MCF 10A (cell line): ENCODE results near the gene ELOB. TPM values are rescaled to one million over a fixed set of nuclear protein-coding genes. Genes with fewer than 3 reads are reported as not detected.

Experiments
- BruUV-seq: library from RNA; stranded (reverse); fragments of 400-500 nt; replicated peaks from 2 replicates; lab custom pipeline; 2021; lab: Mats Ljungman, UMichigan
- CTCF ChIA-PET: fragments of 300-600 bp; sonication (Branson Sonifier 250); formaldehyde crosslinking; extraction: SDS; loops from one replicate; lab custom pipeline; 2021; ENCODE audit warnings: antibody characterized with exemption, inconsistent platforms; lab: Yijun Ruan, JAX
- POLR2A ChIA-PET: fragments of 300-600, 350-650 bp; sonication (Branson Sonifier 250); formaldehyde crosslinking; extraction: SDS; loops from one replicate; lab custom pipeline; 2020; ENCODE audit warnings: antibody characterized with exemption, inconsistent platforms; lab: Yijun Ruan, JAX
- DNase-seq: peaks from one replicate; pipeline ENCODE4 v3.0.0-alpha.2; 2018; ENCODE audit not compliant: unreplicated experiment
- H3K27ac Mint-ChIP-seq: one replicate; pipeline ENCODE4 v1.8.0; 2022; ENCODE audit warnings: mild to moderate bottlenecking, low read depth, mixed read lengths; ENCODE audit not compliant: unreplicated experiment
- H3K27me3 Mint-ChIP-seq: one replicate; pipeline ENCODE4 v1.8.0; 2022; ENCODE audit warnings: mixed read lengths; ENCODE audit not compliant: insufficient read depth, unreplicated experiment
- H3K36me3 Mint-ChIP-seq: one replicate; pipeline ENCODE4 v1.8.0; 2022; ENCODE audit warnings: mild to moderate bottlenecking, moderate library complexity, mixed read lengths; ENCODE audit not compliant: insufficient read depth, unreplicated experiment
- H3K4me1 Mint-ChIP-seq: one replicate; pipeline ENCODE4 v1.8.0; 2022; ENCODE audit warnings: mixed read lengths; ENCODE audit not compliant: insufficient read depth, unreplicated experiment
- H3K4me3 Mint-ChIP-seq: one replicate; pipeline ENCODE4 v1.8.0; 2022; ENCODE audit warnings: mild to moderate bottlenecking, moderate library complexity, mixed read lengths; ENCODE audit not compliant: unreplicated experiment
- H3K9me3 Mint-ChIP-seq: one replicate; pipeline ENCODE4 v1.8.0; 2022; ENCODE audit warnings: mixed read lengths; ENCODE audit not compliant: unreplicated experiment
- intact Hi-C: fragments of 100-400 bp; cut with micrococcal nuclease; formaldehyde crosslinking; loops from 2 replicates; pipeline ENCODE4 v1.14.1; 2022
- total RNA-seq: library from RNA; stranded (reverse); gene quantifications from 2 replicates; pipeline ENCODE4 v1.2.3, GENCODE V29; 2022
- TF ChIP-seq, protein P1 (sequence below): fragments of 200-600 bp; IDR thresholded peaks from one replicate; pipeline ENCODE4 v1.8.0; 2022; ENCODE audit warnings: antibody characterized with exemption, mild to moderate bottlenecking; ENCODE audit not compliant: unreplicated experiment

Gene ELOB
- total RNA-seq, 1 experiment from 2014 or later, result 438 TPM

DNA sequence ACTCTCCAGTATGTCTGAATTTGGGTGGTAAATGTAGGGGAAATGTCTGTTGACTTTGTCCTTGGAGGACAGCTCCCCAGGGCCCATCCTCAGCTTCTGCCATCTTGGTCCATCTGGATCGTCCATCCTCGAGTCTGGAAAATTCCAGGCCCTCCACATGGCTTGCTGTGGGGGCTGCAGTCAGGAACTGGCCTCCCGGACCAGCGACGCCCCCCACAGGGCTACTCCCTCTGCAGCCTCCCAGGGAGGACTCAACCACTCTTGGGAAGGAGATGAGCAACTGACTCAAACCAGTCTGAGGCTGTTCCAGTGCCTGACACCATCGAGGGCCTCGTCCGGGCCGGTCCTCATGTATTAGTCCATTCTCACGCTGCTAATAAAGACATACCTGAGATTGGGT lies 47.5 kb upstream of the ELOB start:
- no TSS peak for BruUV-seq
- TF ChIP-seq, protein P1, sequence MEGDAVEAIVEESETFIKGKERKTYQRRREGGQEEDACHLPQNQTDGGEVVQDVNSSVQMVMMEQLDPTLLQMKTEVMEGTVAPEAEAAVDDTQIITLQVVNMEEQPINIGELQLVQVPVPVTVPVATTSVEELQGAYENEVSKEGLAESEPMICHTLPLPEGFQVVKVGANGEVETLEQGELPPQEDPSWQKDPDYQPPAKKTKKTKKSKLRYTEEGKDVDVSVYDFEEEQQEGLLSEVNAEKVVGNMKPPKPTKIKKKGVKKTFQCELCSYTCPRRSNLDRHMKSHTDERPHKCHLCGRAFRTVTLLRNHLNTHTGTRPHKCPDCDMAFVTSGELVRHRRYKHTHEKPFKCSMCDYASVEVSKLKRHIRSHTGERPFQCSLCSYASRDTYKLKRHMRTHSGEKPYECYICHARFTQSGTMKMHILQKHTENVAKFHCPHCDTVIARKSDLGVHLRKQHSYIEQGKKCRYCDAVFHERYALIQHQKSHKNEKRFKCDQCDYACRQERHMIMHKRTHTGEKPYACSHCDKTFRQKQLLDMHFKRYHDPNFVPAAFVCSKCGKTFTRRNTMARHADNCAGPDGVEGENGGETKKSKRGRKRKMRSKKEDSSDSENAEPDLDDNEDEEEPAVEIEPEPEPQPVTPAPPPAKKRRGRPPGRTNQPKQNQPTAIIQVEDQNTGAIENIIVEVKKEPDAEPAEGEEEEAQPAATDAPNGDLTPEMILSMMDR, result no peak
- ChIA-PET CTCF (interaction anchor here (1.0 to 1.9 kb wide), 2 partner anchors 13 to 102 kb away, joined by 3 to 4 read pairs; no protein-coding TSS in a partner anchor), POLR2A (no interaction called here)
- H3K27me3 Mint-ChIP-seq, result no peaks in the 10 kb centered on the region
- no peaks in the 10 kb centered on the region for H3K9me3 Mint-ChIP-seq
- H3K4me1 Mint-ChIP-seq, result no peaks in the 10 kb centered on the region
- no peak overlapping the region for H3K4me3 Mint-ChIP-seq
- intact Hi-C loops, result no loop called here
- DNase-seq, result no peak
- H3K27ac Mint-ChIP-seq, result no peak overlapping the region
- H3K36me3 Mint-ChIP-seq, result no peaks in the 10 kb centered on the region

DNA sequence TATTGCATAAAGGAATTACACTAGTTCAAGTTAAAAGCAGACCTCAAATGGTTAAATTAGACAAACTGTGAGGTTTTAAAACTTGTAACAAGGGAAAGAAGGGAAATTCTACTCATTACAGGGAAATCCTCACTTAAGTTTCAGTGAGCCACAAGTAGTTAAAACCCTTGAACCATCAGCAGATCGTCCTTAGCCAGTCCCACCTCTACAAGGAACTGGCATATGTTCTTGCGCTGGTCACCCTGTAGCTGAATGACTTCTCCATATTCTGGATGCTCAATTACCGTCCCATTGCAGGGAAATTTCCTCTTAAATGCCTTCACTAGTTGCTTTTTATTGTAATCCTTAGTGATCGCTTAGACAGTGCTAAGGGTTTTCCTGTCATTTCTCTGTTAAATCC lies 45.4 kb upstream of the ELOB start:
- no peaks in the 10 kb centered on the region for H3K4me1 Mint-ChIP-seq
- H3K9me3 Mint-ChIP-seq, result no peaks in the 10 kb centered on the region
- no TSS peak for BruUV-seq
- no peaks in the 10 kb centered on the region for H3K27me3 Mint-ChIP-seq
- H3K4me3 Mint-ChIP-seq, result no peak overlapping the region
- TF ChIP-seq, protein P1, result no peak
- no peak for DNase-seq
- POLR2A ChIA-PET, result interaction anchor here (0.6 to 1.0 kb wide), 3 partner anchors 10 to 219 kb away, joined by 3 read pairs; no protein-coding TSS in a partner anchor
- intact Hi-C loops, result no loop called here
- CTCF ChIA-PET, result interaction anchor here (1.0 kb wide), 1 partner anchor 38 kb away, joined by 4 read pairs; no protein-coding TSS in a partner anchor
- H3K36me3 Mint-ChIP-seq, result no peaks in the 10 kb centered on the region
- no peak overlapping the region for H3K27ac Mint-ChIP-seq

DNA sequence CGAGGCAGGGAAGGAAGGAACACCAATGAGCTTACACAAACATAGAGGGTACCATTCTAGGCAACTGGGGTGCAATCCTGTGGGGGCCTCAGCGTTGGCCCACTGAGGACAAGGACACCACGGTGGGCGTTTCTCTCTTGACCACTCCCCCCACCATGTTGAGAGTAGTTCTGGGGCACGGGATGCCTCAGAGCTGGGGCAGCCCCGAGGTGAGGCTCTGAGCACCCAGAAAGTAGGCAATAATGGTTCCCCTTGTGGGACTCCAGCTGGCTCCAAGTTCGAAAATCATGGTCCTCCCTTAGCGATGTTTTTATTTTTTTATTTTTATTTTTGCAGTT lies 45.0 kb upstream of the ELOB start:
- intact Hi-C loops, result no loop called here

DNA sequence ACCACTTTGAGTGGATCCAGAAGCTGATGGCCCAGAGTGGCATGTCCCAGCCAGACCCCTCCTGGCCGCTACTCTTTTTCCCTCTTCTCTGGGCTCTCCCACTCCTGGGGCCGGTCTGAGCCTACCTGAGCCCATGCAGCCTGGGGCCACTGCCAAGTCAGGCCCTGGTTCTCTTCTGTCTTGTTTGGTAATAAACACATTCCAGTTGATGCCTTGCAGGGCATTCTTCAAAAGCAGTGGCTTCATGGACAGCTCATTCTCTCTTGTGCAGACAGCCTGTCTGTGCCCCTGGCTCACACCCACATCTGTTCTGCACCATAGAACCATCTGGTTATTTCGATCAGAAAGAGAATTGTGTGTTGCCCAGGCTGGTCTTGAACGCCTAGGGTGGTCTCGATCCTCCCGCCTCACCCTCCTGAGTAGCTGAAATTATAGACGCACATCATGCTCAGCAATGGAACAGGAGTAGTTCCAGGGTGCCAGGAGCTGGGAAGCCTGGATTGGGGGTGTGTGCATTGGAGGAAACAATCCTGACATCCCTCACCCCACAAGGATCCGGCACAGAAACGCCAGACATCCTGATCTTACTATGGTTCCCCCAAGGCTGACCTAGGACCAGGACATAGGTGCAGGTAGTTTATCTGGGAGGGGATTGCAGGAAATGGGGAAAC lies 44.5 kb upstream of the ELOB start:
- POLR2A ChIA-PET, result interaction anchor here (0.7 kb wide), 1 partner anchor 9 kb away, joined by 4 read pairs; no protein-coding TSS in a partner anchor
- no peak for DNase-seq
- intact Hi-C loops, result no loop called here
- TF ChIP-seq, protein P1, result no peak
- BruUV-seq, result no TSS peak
- no peaks in the 10 kb centered on the region for H3K27me3 Mint-ChIP-seq
- CTCF ChIA-PET, result interaction anchor here (1.0 kb wide), 1 partner anchor 39 kb away, joined by 4 read pairs; no protein-coding TSS in a partner anchor
- H3K4me1 Mint-ChIP-seq, result no peaks in the 10 kb centered on the region
- H3K36me3 Mint-ChIP-seq, result no peaks in the 10 kb centered on the region
- H3K9me3 Mint-ChIP-seq, result no peaks in the 10 kb centered on the region
- H3K27ac Mint-ChIP-seq, result no peak overlapping the region
- H3K4me3 Mint-ChIP-seq, result no peak overlapping the region

More for the DNA sequence above, 45.0 kb upstream of the ELOB start:
- TF ChIP-seq, protein P1, result no peak
- no peaks in the 10 kb centered on the region for H3K4me1 Mint-ChIP-seq
- DNase-seq, result no peak
- H3K27ac Mint-ChIP-seq, result no peak overlapping the region
- H3K9me3 Mint-ChIP-seq, result no peaks in the 10 kb centered on the region
- BruUV-seq, result no TSS peak
- CTCF ChIA-PET, result interaction anchor here (1.0 kb wide), 1 partner anchor 38 kb away, joined by 4 read pairs; no protein-coding TSS in a partner anchor
- POLR2A ChIA-PET, result interaction anchor here (0.9 kb wide), 1 partner anchor 30 kb away, joined by 3 read pairs; no protein-coding TSS in a partner anchor
- H3K27me3 Mint-ChIP-seq, result no peaks in the 10 kb centered on the region
- H3K36me3 Mint-ChIP-seq, result no peaks in the 10 kb centered on the region
- no peak overlapping the region for H3K4me3 Mint-ChIP-seq
